Measurements from ENCODE around the gene TMEM179. TPM values are rescaled to one million over a fixed set of nuclear protein-coding genes. Genes with fewer than 3 reads are reported as not detected.

Gene TMEM179
- total RNA-seq, 1 experiment from 2014 or later = 3.4 TPM

DNA sequence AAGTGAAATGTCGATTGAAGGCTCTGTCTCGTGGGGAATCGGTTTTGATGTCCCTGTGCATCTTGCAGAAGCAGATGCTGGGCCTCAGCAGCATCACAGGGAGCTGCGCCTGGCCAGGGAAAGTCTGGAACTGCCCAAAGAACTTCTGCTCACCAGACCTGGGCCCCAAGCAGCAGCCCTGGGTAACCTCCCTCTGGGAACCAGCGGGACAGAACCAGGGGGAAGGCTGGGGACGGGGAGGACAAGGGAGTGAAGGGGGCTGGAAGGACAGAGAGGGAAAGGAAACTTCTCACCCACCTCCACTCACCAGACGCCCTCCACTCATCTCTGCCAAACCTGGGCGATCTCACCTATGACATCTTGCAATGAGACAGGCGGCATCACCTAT lies 51.8 kb downstream of the TMEM179 start:
- in situ Hi-C loops (cut with HindIII; ENCODE audit: low pct_unique_long_range_greater_than_20kb, low sequenced_read_pairs) = no loop called here
- TF ChIP-seq TCF7L2 (IDR thresholded peaks at IDR 0.05; ENCODE audit: low read depth, low read length) = no peak
- TF ChIP-seq, protein P1, sequence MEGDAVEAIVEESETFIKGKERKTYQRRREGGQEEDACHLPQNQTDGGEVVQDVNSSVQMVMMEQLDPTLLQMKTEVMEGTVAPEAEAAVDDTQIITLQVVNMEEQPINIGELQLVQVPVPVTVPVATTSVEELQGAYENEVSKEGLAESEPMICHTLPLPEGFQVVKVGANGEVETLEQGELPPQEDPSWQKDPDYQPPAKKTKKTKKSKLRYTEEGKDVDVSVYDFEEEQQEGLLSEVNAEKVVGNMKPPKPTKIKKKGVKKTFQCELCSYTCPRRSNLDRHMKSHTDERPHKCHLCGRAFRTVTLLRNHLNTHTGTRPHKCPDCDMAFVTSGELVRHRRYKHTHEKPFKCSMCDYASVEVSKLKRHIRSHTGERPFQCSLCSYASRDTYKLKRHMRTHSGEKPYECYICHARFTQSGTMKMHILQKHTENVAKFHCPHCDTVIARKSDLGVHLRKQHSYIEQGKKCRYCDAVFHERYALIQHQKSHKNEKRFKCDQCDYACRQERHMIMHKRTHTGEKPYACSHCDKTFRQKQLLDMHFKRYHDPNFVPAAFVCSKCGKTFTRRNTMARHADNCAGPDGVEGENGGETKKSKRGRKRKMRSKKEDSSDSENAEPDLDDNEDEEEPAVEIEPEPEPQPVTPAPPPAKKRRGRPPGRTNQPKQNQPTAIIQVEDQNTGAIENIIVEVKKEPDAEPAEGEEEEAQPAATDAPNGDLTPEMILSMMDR (IDR thresholded peaks at IDR 0.05) = no peak
- TF ChIP-seq, protein P2, sequence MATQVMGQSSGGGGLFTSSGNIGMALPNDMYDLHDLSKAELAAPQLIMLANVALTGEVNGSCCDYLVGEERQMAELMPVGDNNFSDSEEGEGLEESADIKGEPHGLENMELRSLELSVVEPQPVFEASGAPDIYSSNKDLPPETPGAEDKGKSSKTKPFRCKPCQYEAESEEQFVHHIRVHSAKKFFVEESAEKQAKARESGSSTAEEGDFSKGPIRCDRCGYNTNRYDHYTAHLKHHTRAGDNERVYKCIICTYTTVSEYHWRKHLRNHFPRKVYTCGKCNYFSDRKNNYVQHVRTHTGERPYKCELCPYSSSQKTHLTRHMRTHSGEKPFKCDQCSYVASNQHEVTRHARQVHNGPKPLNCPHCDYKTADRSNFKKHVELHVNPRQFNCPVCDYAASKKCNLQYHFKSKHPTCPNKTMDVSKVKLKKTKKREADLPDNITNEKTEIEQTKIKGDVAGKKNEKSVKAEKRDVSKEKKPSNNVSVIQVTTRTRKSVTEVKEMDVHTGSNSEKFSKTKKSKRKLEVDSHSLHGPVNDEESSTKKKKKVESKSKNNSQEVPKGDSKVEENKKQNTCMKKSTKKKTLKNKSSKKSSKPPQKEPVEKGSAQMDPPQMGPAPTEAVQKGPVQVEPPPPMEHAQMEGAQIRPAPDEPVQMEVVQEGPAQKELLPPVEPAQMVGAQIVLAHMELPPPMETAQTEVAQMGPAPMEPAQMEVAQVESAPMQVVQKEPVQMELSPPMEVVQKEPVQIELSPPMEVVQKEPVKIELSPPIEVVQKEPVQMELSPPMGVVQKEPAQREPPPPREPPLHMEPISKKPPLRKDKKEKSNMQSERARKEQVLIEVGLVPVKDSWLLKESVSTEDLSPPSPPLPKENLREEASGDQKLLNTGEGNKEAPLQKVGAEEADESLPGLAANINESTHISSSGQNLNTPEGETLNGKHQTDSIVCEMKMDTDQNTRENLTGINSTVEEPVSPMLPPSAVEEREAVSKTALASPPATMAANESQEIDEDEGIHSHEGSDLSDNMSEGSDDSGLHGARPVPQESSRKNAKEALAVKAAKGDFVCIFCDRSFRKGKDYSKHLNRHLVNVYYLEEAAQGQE (IDR thresholded peaks at IDR 0.05; ENCODE audit: insufficient read depth in 1 of 2, low read depth in 2 of 2, low read length in 1 of 2) = no peak
- TF ChIP-seq SIN3A (IDR thresholded peaks at IDR 0.05; ENCODE audit: borderline replicate concordance, insufficient read depth, low read depth, low read length) = no peak
- no peak for TF ChIP-seq POLR2AphosphoS5 (IDR thresholded peaks at IDR 0.05; ENCODE audit: low read depth, low read length)
- BruUV-seq (replicated peaks) = no TSS peak
- no peaks in the 10 kb centered on the region; the same call in 1 of the 2 replicates for H3K27me3 ChIP-seq (ENCODE audit: control insufficient read depth, insufficient read depth, low read length)
- DNase-seq (ENCODE audit: low read depth, low spot score) = no peak
- CTCF ChIA-PET = no interaction called here
- intact Hi-C loops (cut with micrococcal nuclease; ENCODE audit: unreplicated experiment) = no loop called here
- H3K9me3 ChIP-seq (ENCODE audit: control insufficient read depth, insufficient read depth, low read depth, low read length) = no peaks in the 10 kb centered on the region
- POLR2A ChIA-PET = no interaction called here
- no peak for ATAC-seq
- H3K4me1 ChIP-seq (ENCODE audit: control insufficient read depth, insufficient read depth, low read length) = no peaks in the 10 kb centered on the region
- H3K27ac ChIP-seq (ENCODE audit: low read length) = no peak overlapping the region
- no peak overlapping the region for H3K4me3 ChIP-seq (ENCODE audit: low read depth in 2 of 2, low read length in 2 of 2)
- no peaks in the 10 kb centered on the region for H3K36me3 ChIP-seq (ENCODE audit: control insufficient read depth, insufficient read depth, low read length)

DNA sequence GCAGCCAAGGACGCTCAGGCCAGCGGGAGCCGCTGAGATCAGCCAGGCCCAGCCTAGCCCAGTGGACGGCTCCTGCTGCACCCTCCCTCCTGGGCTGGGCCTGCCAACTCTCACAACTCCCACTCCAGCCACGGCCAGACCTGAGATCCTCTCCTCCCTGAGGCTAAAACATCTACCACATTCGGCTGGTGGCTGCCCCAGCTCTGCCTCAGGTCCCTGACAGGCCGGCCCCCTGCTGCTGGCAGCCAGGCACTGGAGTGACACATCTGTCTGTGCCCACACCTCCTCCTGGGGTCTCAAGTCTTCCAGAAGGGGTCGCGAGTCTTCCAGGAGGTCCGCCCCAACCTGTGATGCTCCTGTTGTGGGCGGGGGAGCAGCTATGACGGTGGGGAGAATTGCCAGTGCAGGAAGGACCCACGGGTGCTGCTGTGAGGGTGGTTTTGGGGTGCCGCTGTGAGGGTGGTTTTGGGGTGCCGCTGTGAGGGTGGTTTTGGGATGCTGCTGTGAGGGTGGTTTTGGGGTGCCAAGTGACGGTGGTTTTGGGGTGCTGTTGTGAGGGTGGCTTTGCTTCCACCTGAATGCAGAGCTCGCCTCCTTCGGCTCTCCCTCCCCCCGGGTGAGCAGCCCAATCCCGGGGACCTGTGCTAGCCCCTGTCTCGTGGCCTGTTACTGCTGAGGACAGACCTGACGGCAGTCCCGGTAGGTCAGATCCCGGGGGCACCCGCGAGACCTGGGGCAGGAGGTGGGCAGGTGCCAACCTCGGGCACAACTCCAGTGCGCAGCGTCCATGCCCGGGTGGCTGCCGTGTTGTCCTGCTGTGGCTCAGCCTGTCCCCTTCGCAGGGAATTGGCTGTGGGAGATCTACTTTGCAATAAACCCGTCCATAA lies 52.5 kb downstream of the TMEM179 start:
- intact Hi-C loops (cut with micrococcal nuclease; ENCODE audit: unreplicated experiment) = no loop called here
- Histone ChIP-seq H3K27me3 (ENCODE audit: control insufficient read depth, insufficient read depth, low read length) (no peaks in the 10 kb centered on the region; the same call in 1 of the 2 replicates), H3K4me3 (ENCODE audit: low read depth in 2 of 2, low read length in 2 of 2) (no peak overlapping the region), H3K4me1 (ENCODE audit: control insufficient read depth, insufficient read depth, low read length) (no peaks in the 10 kb centered on the region), H3K27ac (ENCODE audit: low read length) (no peak overlapping the region), H3K36me3 (ENCODE audit: control insufficient read depth, insufficient read depth, low read length) (no peaks in the 10 kb centered on the region), H3K9me3 (ENCODE audit: control insufficient read depth, insufficient read depth, low read depth, low read length) (no peaks in the 10 kb centered on the region)
- POLR2A ChIA-PET = no interaction called here
- CTCF ChIA-PET = no interaction called here
- ATAC-seq (0 out of 2 replicates have a peak, but pooled peaks have one; percentile 44), DNase-seq (ENCODE audit: low read depth, low spot score) (no peak)
- no TSS peak for BruUV-seq (replicated peaks)
- TF ChIP-seq POLR2AphosphoS5 (IDR thresholded peaks at IDR 0.05; ENCODE audit: low read depth, low read length) (no peak), SIN3A (IDR thresholded peaks at IDR 0.05; ENCODE audit: borderline replicate concordance, insufficient read depth, low read depth, low read length) (no peak), TCF7L2 (IDR thresholded peaks at IDR 0.05; ENCODE audit: low read depth, low read length) (no peak)
- TF ChIP-seq, protein P1 (IDR thresholded peaks at IDR 0.05) = no peak
- TF ChIP-seq, protein P2 (IDR thresholded peaks at IDR 0.05; ENCODE audit: insufficient read depth in 1 of 2, low read depth in 2 of 2, low read length in 1 of 2) = no peak
- in situ Hi-C loops (cut with HindIII; ENCODE audit: low pct_unique_long_range_greater_than_20kb, low sequenced_read_pairs) = no loop called here
